ENCODE results near the gene SHROOM3. TPM values are rescaled to one million over a fixed set of nuclear protein-coding genes. Genes with fewer than 3 reads are reported as not detected.

SHROOM3 gene
- total RNA-seq, 2 experiments from 2014 or later = not detected

DNA sequence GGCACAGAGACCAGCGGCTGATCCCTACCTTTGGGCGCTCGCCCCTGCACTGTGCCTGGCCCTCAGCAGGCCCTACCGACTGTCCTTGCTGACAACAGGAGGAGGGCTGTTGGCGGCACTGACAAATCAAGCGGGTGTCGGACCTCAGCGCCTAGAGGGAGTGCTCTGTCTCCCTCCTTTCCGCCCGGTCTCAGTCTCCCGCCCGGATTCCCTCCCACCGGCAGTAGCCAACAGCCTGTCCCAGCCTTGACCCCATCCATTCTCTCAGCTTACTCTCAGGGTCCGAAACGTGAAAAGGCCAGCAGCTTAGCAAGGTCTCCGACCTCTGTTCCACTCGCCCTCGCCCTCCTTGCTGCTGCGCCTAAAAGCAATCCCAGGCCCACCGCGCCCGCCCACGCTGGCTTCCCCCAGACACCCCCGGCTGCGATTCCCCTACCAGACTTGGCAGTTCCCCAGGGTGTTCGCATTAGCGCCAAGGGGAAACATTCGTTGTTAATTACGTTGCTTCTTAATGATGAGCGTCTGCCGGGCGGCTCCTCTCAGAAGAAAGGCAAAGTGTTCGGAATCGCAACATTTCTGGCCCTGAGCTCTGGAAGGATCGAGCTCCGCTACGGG, 366.7 kb downstream of the SHROOM3 start:
- TF ChIP-seq, protein P1, sequence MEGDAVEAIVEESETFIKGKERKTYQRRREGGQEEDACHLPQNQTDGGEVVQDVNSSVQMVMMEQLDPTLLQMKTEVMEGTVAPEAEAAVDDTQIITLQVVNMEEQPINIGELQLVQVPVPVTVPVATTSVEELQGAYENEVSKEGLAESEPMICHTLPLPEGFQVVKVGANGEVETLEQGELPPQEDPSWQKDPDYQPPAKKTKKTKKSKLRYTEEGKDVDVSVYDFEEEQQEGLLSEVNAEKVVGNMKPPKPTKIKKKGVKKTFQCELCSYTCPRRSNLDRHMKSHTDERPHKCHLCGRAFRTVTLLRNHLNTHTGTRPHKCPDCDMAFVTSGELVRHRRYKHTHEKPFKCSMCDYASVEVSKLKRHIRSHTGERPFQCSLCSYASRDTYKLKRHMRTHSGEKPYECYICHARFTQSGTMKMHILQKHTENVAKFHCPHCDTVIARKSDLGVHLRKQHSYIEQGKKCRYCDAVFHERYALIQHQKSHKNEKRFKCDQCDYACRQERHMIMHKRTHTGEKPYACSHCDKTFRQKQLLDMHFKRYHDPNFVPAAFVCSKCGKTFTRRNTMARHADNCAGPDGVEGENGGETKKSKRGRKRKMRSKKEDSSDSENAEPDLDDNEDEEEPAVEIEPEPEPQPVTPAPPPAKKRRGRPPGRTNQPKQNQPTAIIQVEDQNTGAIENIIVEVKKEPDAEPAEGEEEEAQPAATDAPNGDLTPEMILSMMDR (IDR thresholded peaks at IDR 0.05) = no peak
- no peak overlapping the region for H3K27ac ChIP-seq (ENCODE audit: low read depth in 1 of 2, low read length in 2 of 2)
- H3K4me1 ChIP-seq (ENCODE audit: insufficient read depth, low read length) = no peaks in the 10 kb centered on the region
- ChIA-PET POLR2A (no interaction called here), CTCF (no interaction called here)
- Mint-ChIP-seq H3K9me3 (no peaks in the 10 kb centered on the region), H3K4me3 (no peak overlapping the region), H3K27me3 (peaks cover 15% of the 10 kb centered on the region), H3K36me3 (ENCODE audit: low read depth) (no peaks in the 10 kb centered on the region), H3K27ac (no peak overlapping the region), H3K4me1 (ENCODE audit: low read depth) (no peaks in the 10 kb centered on the region)
- ATAC-seq (ENCODE audit: poor library complexity) (no peak), DNase-seq (no peak)
- peaks cover 5% of the 10 kb centered on the region in 2 experiments for H3K27me3 ChIP-seq (ENCODE audit: control insufficient read depth in 1 of 2, insufficient read depth in 2 of 2, low read length in 2 of 2)
- H3K4me3 ChIP-seq (ENCODE audit: low read length) = no peak overlapping the region
- no peaks in the 10 kb centered on the region for H3K36me3 ChIP-seq (ENCODE audit: insufficient read depth, low read length)
- intact Hi-C loops (cut with DNase I, micrococcal nuclease) = no loop called here
- H3K9me3 ChIP-seq (ENCODE audit: control insufficient read depth in 1 of 2, insufficient read depth in 1 of 2, low read length in 2 of 2) = peaks cover 0 to 3% of the 10 kb centered on the region in 2 experiments

GRCh38 chr4:76802236-76803021, 367.4 kb downstream of the SHROOM3 start:
- intact Hi-C loops (cut with DNase I, micrococcal nuclease) = no loop called here
- DNase-seq (no peak), ATAC-seq (ENCODE audit: poor library complexity) (no peak)
- Mint-ChIP-seq H3K27ac (no peak overlapping the region), H3K4me1 (ENCODE audit: low read depth) (no peaks in the 10 kb centered on the region), H3K36me3 (ENCODE audit: low read depth) (no peaks in the 10 kb centered on the region), H3K9me3 (no peaks in the 10 kb centered on the region), H3K27me3 (peaks cover 15% of the 10 kb centered on the region), H3K4me3 (no peak overlapping the region)
- POLR2A ChIA-PET = no interaction called here
- TF ChIP-seq, protein P1 (IDR thresholded peaks at IDR 0.05) = no peak
- Histone ChIP-seq H3K4me1 (ENCODE audit: insufficient read depth, low read length) (no peaks in the 10 kb centered on the region), H3K9me3 (ENCODE audit: control insufficient read depth in 1 of 2, insufficient read depth in 1 of 2, low read length in 2 of 2) (no peaks in the 10 kb centered on the region), H3K36me3 (ENCODE audit: insufficient read depth, low read length) (no peaks in the 10 kb centered on the region), H3K27me3 (ENCODE audit: control insufficient read depth in 1 of 2, insufficient read depth in 2 of 2, low read length in 2 of 2) (peaks cover 5% of the 10 kb centered on the region in 2 experiments), H3K27ac (ENCODE audit: low read depth in 1 of 2, low read length in 2 of 2) (no peak overlapping the region), H3K4me3 (ENCODE audit: low read length) (no peak overlapping the region)
- CTCF ChIA-PET = no interaction called here

DNA sequence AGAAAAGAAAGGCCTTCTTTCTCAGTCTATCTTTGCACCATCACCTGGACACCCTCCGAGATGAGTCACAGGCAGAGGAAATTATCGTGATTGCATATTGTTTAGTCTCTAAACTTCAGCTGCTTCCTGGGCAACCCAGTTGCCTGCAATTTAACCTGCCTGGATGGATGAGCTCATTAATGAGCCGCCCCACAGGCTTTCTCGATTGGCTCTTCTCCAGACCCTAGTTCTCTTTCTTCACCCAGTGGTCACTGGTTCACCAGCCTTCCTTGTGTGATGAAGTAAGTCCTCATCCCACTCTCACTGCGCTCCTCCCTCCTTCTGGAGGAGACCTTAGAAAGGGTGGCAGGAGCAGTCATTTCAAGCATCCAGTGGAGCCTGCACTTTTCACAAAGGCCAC, 368.5 kb downstream of the SHROOM3 start:
- H3K27ac ChIP-seq (ENCODE audit: low read depth in 1 of 2, low read length in 2 of 2) = no peak overlapping the region
- Mint-ChIP-seq H3K27ac (no peak overlapping the region), H3K9me3 (peaks cover 3% of the 10 kb centered on the region), H3K36me3 (ENCODE audit: low read depth) (no peaks in the 10 kb centered on the region), H3K27me3 (peaks cover 15% of the 10 kb centered on the region), H3K4me3 (no peak overlapping the region), H3K4me1 (ENCODE audit: low read depth) (no peaks in the 10 kb centered on the region)
- ChIA-PET CTCF (no interaction called here), POLR2A (no interaction called here)
- H3K36me3 ChIP-seq (ENCODE audit: insufficient read depth, low read length) = no peaks in the 10 kb centered on the region
- no peak overlapping the region for H3K4me3 ChIP-seq (ENCODE audit: low read length)
- H3K4me1 ChIP-seq (ENCODE audit: insufficient read depth, low read length) = no peaks in the 10 kb centered on the region
- no peak for DNase-seq
- no peak for ATAC-seq (ENCODE audit: poor library complexity)
- H3K27me3 ChIP-seq (ENCODE audit: control insufficient read depth in 1 of 2, insufficient read depth in 2 of 2, low read length in 2 of 2) = peaks cover 5% of the 10 kb centered on the region in 2 experiments
- intact Hi-C loops (cut with DNase I, micrococcal nuclease) = no loop called here
- TF ChIP-seq, protein P1 (IDR thresholded peaks at IDR 0.05) = no peak
- H3K9me3 ChIP-seq (ENCODE audit: control insufficient read depth in 1 of 2, insufficient read depth in 1 of 2, low read length in 2 of 2) = peaks cover 0 to under 1% of the 10 kb centered on the region in 2 experiments
